Activated effector memory CD4-positive, alpha-beta T cell treated with Interleukin-2 at 50 U/mL for 16 hours (primary cell): ENCODE results near the gene TBL1XR1.
"Not testable (repeated sequence)": the region's sequence is repeated elsewhere in the genome, so short reads cannot be mapped to it uniquely, and the experiment has no call there.

Experiments used
- DNase-seq: peaks from one replicate; pipeline ENCODE4 v3.0.0-alpha.2; 2020

The TBL1XR1 gene

DNA sequence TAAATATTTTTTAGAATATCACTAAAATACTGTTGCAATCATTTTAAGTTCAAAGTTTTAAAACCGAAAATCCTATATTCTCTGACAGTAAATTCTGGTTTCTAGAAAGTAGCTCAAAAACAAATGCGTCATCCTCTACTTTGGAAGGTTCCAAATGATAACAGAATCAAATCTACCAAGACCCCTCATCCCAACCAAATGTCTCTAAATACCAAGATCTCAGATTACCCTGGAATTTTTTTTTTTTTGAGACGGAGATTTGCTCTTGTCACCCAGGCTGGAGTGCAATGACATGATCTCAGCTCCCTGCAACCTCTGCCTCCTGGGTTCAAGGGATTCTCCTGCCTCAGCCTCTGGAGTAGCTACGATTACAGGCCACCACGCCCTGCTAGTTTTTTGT lies 16.8 kb downstream of the TBL1XR1 start:
- no peak for DNase-seq

- no peak for DNase-seq
Observed at GRCh38 chr3:177179281-177180067, 17.8 kb downstream of the TBL1XR1 start.

DNA sequence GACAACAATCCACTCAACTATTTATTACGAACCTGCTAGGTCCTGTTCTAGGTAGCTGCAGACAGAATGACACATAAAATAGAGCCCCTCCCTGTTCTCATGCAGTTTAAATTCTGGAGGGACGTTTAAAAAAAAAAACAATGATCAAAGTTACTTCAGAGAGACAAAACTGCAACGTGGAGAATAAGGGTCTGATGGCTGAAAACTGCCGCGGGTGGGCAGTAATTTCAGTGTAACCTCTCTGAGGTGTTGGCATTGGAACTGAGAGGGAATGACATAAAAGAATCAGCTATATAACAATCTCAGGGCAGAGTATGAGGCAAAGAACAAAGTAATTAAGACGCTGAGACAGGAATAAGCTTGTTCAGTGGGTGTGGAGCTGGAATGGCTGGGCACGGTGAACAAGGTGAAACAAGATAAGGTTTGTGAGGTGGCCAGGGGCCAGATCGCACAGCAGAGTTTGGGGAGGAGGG lies 19.5 kb downstream of the TBL1XR1 start:
- DNase-seq, result no peak

DNA sequence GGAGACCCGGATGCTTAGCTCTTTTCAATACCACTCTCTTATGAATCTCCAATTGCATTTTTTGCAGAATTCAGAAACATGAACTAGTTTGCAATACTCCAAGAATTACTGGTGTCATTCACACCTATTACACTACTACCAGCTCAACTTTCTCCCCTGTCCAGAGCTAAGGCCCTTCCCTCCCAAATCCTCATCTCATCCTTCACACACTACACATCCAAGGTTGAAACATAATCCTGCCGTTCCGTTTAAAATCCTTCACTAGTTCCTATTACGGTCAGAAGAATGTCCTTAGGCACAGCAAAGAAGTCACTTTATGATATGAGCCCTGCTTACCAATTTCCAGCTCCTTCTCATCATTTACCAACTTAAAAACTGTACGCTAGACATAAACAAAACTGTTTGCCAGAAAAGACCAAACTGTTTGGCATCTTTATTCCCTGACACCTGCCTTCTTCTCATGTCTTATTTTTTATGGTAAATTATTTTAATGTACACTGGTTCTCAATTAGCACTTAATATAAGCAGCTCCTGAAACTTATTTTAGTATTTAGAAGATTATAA lies 22.6 kb downstream of the TBL1XR1 start:
- DNase-seq, result no peak

GRCh38 chr3:177169936-177170722 lies 27.2 kb downstream of the TBL1XR1 start:
- no peak for DNase-seq

GRCh38 chr3:177168431-177168830 lies 28.9 kb downstream of the TBL1XR1 start:
- DNase-seq, result no peak

DNA sequence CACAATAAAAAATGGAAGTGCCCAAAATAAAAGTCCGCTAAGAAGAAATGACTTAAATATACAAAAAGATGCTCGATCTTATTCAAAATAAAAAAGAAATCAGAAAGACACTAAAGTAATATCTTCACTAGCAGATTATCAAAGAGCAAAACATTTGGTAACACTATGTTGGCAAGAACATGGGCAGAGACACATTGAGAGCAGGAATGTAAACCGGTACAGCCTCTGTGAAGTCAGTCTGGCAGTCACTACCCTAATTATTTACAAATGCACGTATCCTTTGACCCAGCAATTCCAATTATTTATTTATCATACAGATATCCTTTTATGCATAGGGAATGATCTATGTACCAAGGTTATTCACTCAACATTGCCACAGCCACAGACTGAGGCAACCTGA lies 34.5 kb downstream of the TBL1XR1 start:
- DNase-seq, result no peak

GRCh38 chr3:177161603-177162002 lies 35.7 kb downstream of the TBL1XR1 start:
- not testable (repeated sequence) for DNase-seq

DNA sequence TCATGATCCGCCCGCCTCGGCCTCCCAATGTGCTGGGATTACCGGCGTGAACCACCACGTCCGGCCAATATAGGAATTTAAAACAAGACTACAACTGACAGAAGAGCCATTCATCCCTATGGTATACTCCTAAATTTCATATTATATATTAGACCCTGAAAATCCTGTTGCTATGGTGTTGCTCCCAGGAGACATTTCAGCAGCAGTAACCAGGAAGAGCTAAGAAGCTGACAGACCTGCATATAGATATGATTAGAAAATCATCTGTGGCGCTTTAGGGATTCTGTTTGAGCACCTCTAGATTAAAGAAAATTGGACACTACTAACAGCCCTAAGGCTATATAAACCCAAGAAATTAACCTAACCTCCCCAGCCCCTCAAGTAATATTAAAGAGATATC lies 38.8 kb downstream of the TBL1XR1 start:
- no peak for DNase-seq

GRCh38 chr3:177157492-177157891 lies 39.8 kb downstream of the TBL1XR1 start:
- no peak for DNase-seq

DNA sequence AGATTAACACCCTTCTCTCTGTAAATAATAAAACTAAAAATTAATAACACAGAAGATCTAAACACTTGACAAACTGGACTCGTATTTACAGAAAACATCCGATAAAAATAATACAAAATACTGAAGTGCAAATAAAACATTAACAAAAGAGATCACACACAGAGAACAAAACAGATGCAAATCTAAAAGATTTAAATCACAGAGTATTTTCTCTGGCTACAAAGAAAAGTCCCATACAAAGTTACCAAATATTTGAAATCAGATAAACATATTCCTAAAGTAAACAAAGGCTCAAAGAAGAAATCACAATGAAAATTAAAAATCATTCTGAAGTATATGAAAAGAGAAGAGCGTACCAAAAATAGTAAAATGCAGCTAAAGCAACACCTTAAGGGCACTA lies 42.5 kb downstream of the TBL1XR1 start:
- DNase-seq, result no peak

DNA sequence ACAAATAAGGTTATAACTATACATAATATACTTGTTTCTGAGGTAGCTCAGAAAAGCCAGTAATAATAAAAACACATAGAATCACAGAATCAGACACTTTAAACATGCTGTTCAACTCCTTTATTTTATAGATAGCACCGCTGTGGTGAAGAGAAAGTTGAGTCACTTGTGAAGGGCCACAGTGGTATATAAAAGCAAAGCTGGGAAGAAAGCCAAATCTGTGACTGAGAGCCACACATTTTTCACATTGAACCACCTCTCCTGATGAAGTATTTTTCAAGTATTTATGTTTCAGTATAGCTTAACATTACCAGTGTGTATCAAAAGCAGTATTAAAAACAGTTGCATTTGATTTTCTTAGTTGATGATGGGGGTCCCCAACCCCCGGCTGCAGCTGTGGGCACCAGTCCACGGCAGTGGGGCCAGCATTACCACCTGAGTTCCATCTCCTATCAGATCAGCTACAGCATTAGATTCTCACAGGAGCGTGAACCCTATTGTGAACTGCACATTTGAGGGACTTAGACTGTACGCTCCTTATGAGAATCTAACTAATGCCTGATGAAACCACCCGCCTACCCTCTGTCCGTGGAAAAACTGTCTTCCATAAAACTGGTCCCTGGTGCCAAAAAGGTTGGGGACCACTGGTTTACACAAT lies 46.2 kb downstream of the TBL1XR1 start:
- no peak for DNase-seq

- no peak for DNase-seq
Observed at GRCh38 chr3:177150218-177150916, 46.9 kb downstream of the TBL1XR1 start.

- DNase-seq, result no peak
Observed at GRCh38 chr3:177149106-177149505, 48.2 kb downstream of the TBL1XR1 start.

GRCh38 chr3:177147790-177148189 lies 49.5 kb downstream of the TBL1XR1 start:
- DNase-seq, result no peak

- DNase-seq, result no peak
Observed at GRCh38 chr3:177146646-177147045, 50.6 kb downstream of the TBL1XR1 start.

- no peak for DNase-seq
Observed at GRCh38 chr3:177145954-177146353, 51.3 kb downstream of the TBL1XR1 start.

DNA sequence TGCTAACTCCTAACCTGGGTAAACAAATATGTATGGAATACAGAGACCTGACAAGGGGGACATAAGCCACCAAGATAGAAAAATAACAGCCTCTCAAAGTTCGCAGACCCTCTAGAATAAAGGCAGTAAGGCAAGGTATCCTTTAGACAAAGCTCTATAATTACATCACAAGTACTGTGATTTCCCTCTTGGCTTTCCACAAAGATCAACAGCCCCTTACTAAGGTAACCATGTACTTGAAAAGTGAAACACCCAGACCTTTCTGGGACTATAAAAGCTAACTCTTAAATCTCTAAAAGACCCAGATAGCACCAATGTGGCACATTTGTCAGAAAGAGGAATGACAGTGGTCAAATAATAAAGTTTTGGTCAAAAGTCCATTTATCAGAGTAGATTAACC lies 51.9 kb downstream of the TBL1XR1 start:
- DNase-seq, result no peak

- no peak for DNase-seq
Observed at GRCh38 chr3:177144922-177145321, 52.4 kb downstream of the TBL1XR1 start.

DNA sequence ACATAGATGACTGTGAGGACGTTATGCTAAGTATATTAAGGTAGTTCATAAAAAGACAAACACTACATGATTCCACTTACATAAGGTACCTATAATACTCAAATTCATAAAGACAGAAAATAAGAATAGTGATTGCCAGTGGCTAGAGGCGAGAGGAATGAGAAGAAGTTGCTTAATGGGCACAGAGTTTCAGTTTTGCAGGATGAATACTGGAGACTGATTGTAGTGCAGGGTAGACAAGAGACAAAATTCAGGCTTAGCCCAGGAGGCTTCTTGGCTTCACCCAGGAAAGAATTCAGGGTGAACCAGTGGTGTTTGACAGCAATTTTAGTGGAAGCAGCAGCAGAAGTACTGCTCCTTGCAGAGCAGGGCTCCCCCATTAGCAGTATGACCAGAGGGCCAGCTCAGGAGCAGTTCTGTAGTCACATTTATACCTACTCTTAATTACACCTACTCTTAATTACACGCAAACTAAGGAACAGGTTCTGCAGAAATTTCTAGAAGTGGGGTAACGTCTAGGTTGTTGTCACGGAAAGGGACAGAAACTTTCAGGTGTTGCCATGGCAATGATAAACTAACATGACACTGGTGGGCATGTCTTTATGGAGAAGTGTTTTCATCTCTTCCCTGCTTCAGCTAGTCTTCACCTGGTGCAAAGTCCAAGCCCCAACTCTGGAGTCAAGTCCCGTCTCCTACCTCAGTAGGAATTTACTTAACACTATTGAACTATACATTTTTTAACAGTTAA lies 55.2 kb downstream of the TBL1XR1 start:
- no peak for DNase-seq

DNA sequence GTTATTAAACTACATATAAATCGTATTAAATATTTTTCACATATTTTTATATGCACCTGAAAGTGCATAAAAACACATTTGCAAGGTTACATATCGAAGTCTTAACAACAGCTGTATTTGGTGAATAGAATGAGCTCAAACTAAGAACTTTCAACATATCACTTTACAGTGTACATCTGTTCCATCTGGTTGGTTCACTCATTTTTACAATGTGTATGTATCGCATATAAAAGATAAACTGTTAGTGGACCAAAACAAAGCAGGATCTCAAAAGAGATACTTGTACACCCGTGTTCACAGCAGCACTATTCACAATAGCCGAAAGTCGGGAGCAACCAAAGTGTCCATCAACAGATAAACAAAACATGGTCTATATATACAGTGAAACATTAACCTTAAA lies 55.8 kb downstream of the TBL1XR1 start:
- no peak for DNase-seq

DNA sequence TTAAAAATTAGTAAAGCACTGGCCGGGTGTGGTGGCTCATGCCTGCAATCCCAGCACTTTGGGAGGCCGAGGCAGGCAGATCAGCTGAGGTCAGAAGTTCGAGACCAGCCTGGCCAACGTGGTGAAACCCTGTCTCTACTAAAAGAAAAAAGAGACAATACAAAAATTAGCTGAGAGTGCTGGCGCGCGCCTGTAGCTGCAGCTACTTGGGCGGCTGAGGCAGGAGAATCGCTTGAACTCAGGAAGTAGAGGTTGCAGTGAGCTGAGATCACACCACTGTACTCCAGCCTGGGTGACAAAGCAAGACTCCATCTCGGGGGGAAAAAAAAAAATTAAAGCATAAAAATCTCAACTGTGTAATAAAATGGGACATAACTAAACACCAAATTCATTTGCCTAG lies 58.1 kb downstream of the TBL1XR1 start:
- peak; percentile 27 for DNase-seq
